B cell (primary cell): ENCODE results near the gene TCFL5. TPM values are rescaled to one million over a fixed set of nuclear protein-coding genes. Genes with fewer than 3 reads are reported as not detected.

ENCODE experiments used
- ATAC-seq: fragments of 200-7000 bp; cut with Tn5 transposase; one replicate; pipeline ENCODE4 v1.10.0; 2021; ENCODE audit warnings: low read depth, mild to moderate bottlenecking, moderate number of reproducible peaks, moderate library complexity
- CTCF ChIA-PET: fragments of 350-600 bp; sonication (Branson Sonifier 250); formaldehyde crosslinking; loops from one replicate; lab custom pipeline; 2021; ENCODE audit warnings: antibody characterized with exemption, inconsistent platforms; lab: Charles Lee
- POLR2A ChIA-PET: fragments of 350-600 bp; sonication (Branson Sonifier 250); formaldehyde crosslinking; loops from one replicate; lab custom pipeline; 2021; ENCODE audit warnings: antibody characterized with exemption; lab: Charles Lee
- DNase-seq: peaks from one replicate; pipeline ENCODE4 v3.0.0; 2013
- H2AFZ ChIP-seq: 2 replicates; pipeline ENCODE4 v1.6.1; 2012; ENCODE audit warnings: mild to moderate bottlenecking, low read depth, low read length; ENCODE audit not compliant: insufficient read depth, poor library complexity, severe bottlenecking
- H3K27ac ChIP-seq, 2 donors: 1 replicate in 1 of 2; 2 replicates in 1 of 2; pipeline ENCODE4 v1.5.1; 2012 to 2013; ENCODE audit warnings: low read length in 2 of 2, mild to moderate bottlenecking in 2 of 2, moderate library complexity in 1 of 2
- H3K27me3 ChIP-seq, 4 experiments: fragments of 200-600 bp in 1 of 4; sonication (generic) in 1 of 4; replicated peaks in 1 of 4; 1 replicate in 2 of 4; 2 replicates in 2 of 4; pipeline versions ENCODE4 v1.6.1 to v1.7.0; 2013 to 2016; ENCODE audit warnings: low read length in 3 of 4, mild to moderate bottlenecking in 2 of 4, mixed read lengths in 1 of 4, moderate library complexity in 1 of 4; ENCODE audit not compliant: insufficient read depth in 4 of 4, control insufficient read depth in 3 of 4; ENCODE audit errors: control extremely low read depth in 1 of 4
- H3K36me3 ChIP-seq, 2 experiments: replicated peaks in 1 of 2; 1 replicate in 1 of 2; 2 replicates in 1 of 2; pipeline versions ENCODE4 v1.6.1 to v1.7.1; 2013; ENCODE audit warnings: low read length in 1 of 2; ENCODE audit not compliant: insufficient read depth in 2 of 2, control insufficient read depth in 1 of 2; ENCODE audit errors: control extremely low read depth in 1 of 2, extremely low read depth in 1 of 2
- H3K4me1 ChIP-seq, 2 donors: fragments of 200-600 bp in 1 of 2; sonication (generic) in 1 of 2; 1 replicate in 1 of 2; 2 replicates in 1 of 2; pipeline versions ENCODE4 v1.5.1 to v1.6.1; 2013 to 2017; ENCODE audit warnings: low read length in 2 of 2; ENCODE audit not compliant: control insufficient read depth in 2 of 2, insufficient read depth in 2 of 2
- H3K4me2 ChIP-seq: replicated peaks from 2 replicates; pipeline ENCODE3; 2012; ENCODE audit warnings: mild to moderate bottlenecking, low read depth, low read length; ENCODE audit not compliant: poor library complexity, severe bottlenecking
- H3K4me3 ChIP-seq, 5 experiments: fragments of 200-600 bp in 1 of 5; sonication (generic) in 1 of 5; 1 replicate in 3 of 5; 2 replicates in 2 of 5; pipeline versions ENCODE4 v1.5.1 to v1.7.0; 2011 to 2016; ENCODE audit warnings: low read length in 4 of 5, mild to moderate bottlenecking in 4 of 5, low read depth in 2 of 5, control low read depth in 1 of 5, moderate library complexity in 1 of 5; ENCODE audit not compliant: insufficient read depth in 1 of 5; ENCODE audit errors: control extremely low read depth in 1 of 5, extremely low read depth in 1 of 5
- H3K79me2 ChIP-seq: fragments of 200-600 bp; sonication (generic); one replicate; pipeline ENCODE4 v1.6.0; 2016; ENCODE audit warnings: low read length; ENCODE audit not compliant: control insufficient read depth, insufficient read depth
- H3K9ac ChIP-seq: fragments of 200-600 bp; sonication (generic); 2 replicates; pipeline ENCODE4 v1.6.1; 2017; ENCODE audit warnings: mild to moderate bottlenecking, low read length, moderate library complexity
- H3K9me3 ChIP-seq, 3 donors: one replicate each; pipeline versions ENCODE4 v1.6.1 to v1.7.1; 2013; ENCODE audit warnings: low read length in 2 of 3; ENCODE audit not compliant: control insufficient read depth in 2 of 3, insufficient read depth in 1 of 3; ENCODE audit errors: control extremely low read depth in 1 of 3
- H4K20me1 ChIP-seq: 2 replicates; pipeline ENCODE4 v1.6.0; 2012; ENCODE audit warnings: mild to moderate bottlenecking, low read length; ENCODE audit not compliant: insufficient read depth, control insufficient read depth, poor library complexity, severe bottlenecking
- H3K27ac Mint-ChIP-seq: one replicate; pipeline ENCODE4 v1.8.0; 2021; ENCODE audit warnings: mixed read lengths
- H3K27me3 Mint-ChIP-seq: one replicate; pipeline ENCODE4 v1.8.0; 2021; ENCODE audit warnings: mixed read lengths
- H3K4me1 Mint-ChIP-seq: one replicate; pipeline ENCODE4 v1.8.0; 2021; ENCODE audit warnings: mixed read lengths
- H3K4me3 Mint-ChIP-seq: one replicate; pipeline ENCODE4 v1.8.0; 2021; ENCODE audit warnings: mixed read lengths
- H3K9me3 Mint-ChIP-seq: one replicate; pipeline ENCODE4 v1.8.0; 2022; ENCODE audit warnings: mixed read lengths; ENCODE audit not compliant: insufficient read depth
- EZH2 ChIP-seq: IDR thresholded peaks from 2 replicates; pipeline ENCODE4 v1.6.1; 2012; ENCODE audit warnings: borderline replicate concordance, low read depth, mild to moderate bottlenecking, moderate library complexity, low read length; ENCODE audit not compliant: insufficient read depth, poor library complexity, severe bottlenecking
- WGBS: methylation state at CpG from one replicate; pipeline ENCODE4 v1.1.5; 2013; ENCODE audit warnings: missing lambda C conversion rate; ENCODE audit not compliant: insufficient coverage; 5-methylcytosine and 5-hydroxymethylcytosine counted together
- intact Hi-C: fragments of 100-400 bp; cut with micrococcal nuclease; formaldehyde crosslinking; loops from one replicate; pipeline ENCODE4 v1.10.0; 2022
- polyA plus RNA-seq: library from polyadenylated mRNA; depleted of rRNA; stranded (reverse); fragments of >200 nt; gene quantifications from 2 replicates; pipeline ENCODE4 v1.2.3, GENCODE V29; 2012
- total RNA-seq, 2 donors: library from RNA; stranded (reverse); fragments of 120-200 nt in 1 of 2; gene quantifications; 1 replicate in 1 of 2; 2 replicates in 1 of 2; pipeline versions ENCODE4 v1.2.3 to v1.2.4, GENCODE V29; 2013 to 2022
- TF ChIP-seq, protein P1 (sequence below): fragments of 200-600 bp; IDR thresholded peaks from one replicate; pipeline ENCODE4 v1.8.0; 2022; ENCODE audit warnings: antibody characterized with exemption, mild to moderate bottlenecking

The TCFL5 gene
- total and polyA plus RNA-seq, 2 donors (not counting 1 experiment from before 2014, with no cell fraction given), result 2.0 to 16.2 TPM

DNA sequence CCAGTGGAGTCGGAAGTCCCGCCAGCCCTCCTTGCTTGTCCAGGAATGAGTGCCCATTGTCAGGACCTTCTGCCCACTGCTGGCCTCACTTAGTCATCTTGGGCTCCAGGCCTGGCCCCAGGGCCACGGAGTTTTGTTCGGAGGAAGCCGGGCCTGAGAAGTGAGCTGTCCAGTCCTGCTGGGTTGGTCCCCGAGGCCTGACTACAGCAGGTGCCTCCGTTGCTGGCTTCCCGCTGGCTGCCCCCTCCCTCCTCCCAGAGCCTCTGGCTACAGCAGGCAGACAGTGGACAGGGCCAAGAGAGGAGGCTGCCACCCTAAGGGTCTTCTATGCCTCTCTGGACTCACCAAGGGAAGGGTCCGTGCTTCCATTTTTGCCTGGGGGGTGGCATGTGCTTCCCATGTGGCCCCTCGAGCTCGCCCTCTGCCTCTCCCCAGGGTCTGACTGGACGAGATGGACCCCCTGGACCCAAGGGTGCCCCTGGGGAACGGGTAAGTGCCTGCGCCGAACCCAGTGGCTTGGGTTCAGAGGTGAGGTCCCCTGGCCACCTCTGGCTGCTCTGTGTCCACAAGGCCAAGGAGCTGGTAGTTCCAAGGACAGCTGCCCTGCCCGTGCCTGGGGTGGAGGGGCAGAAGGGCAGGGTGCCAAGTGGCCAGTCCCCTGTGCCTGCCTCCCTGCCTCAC is 42.0 kb downstream of the TCFL5 start:
- no peak overlapping the region for H3K9ac ChIP-seq
- no peak overlapping the region for H3K27ac Mint-ChIP-seq
- H3K4me3 ChIP-seq, result no peak overlapping the region
- peaks cover 16% of the 10 kb centered on the region for H3K4me1 Mint-ChIP-seq
- no peak overlapping the region for H3K27ac ChIP-seq
- no peak overlapping the region for H3K4me3 Mint-ChIP-seq
- H3K9me3 ChIP-seq, result peaks cover 0 to 23% (median 0%) of the 10 kb centered on the region in 3 donors
- 83% methylated on average over 14 of the region's 16 CpGs for WGBS
- peaks cover 0 to 51% (median 29%) of the 10 kb centered on the region in 4 experiments for H3K27me3 ChIP-seq
- ATAC-seq, result no peak
- H2AFZ ChIP-seq, result no peak overlapping the region
- ChIA-PET CTCF (interaction anchor here (1.9 kb wide), 1 partner anchor 11 kb away, joined by 4 read pairs; no protein-coding TSS in a partner anchor), POLR2A (no interaction called here)
- H3K79me2 ChIP-seq, result no peaks in the 10 kb centered on the region
- no peak overlapping the region for H3K4me2 ChIP-seq
- H3K4me1 ChIP-seq, result peaks cover 20 to 22% of the 10 kb centered on the region in 2 donors
- H3K9me3 Mint-ChIP-seq, result no peaks in the 10 kb centered on the region
- intact Hi-C loops, result no loop called here
- peaks cover 18% of the 10 kb centered on the region for H4K20me1 ChIP-seq
- DNase-seq, result no peak
- H3K27me3 Mint-ChIP-seq, result peaks cover 17% of the 10 kb centered on the region
- H3K36me3 ChIP-seq, result no peaks in the 10 kb centered on the region
- TF ChIP-seq EZH2, result no peak
- TF ChIP-seq, protein P1, sequence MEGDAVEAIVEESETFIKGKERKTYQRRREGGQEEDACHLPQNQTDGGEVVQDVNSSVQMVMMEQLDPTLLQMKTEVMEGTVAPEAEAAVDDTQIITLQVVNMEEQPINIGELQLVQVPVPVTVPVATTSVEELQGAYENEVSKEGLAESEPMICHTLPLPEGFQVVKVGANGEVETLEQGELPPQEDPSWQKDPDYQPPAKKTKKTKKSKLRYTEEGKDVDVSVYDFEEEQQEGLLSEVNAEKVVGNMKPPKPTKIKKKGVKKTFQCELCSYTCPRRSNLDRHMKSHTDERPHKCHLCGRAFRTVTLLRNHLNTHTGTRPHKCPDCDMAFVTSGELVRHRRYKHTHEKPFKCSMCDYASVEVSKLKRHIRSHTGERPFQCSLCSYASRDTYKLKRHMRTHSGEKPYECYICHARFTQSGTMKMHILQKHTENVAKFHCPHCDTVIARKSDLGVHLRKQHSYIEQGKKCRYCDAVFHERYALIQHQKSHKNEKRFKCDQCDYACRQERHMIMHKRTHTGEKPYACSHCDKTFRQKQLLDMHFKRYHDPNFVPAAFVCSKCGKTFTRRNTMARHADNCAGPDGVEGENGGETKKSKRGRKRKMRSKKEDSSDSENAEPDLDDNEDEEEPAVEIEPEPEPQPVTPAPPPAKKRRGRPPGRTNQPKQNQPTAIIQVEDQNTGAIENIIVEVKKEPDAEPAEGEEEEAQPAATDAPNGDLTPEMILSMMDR, result no peak
